Prostate gland (tissue), 2 donors: ENCODE results near the gene TMPRSS5. TPM values are rescaled to one million over a fixed set of nuclear protein-coding genes. Genes with fewer than 3 reads are reported as not detected.
A peak's percentile ranks its signal among the peaks of the same experiment; 100 is the strongest.

Experiments used
- DNase-seq: peaks from one replicate; pipeline ENCODE4 v3.0.0-alpha.2; 2019; ENCODE audit warnings: low spot score
- H3K27ac ChIP-seq, 2 donors: fragments of 200-600 bp; sonication (generic); 2 replicates each; pipeline ENCODE4 v1.5.1; 2017 to 2019
- H3K27me3 ChIP-seq: fragments of 200-600 bp; sonication (generic); replicated peaks from 2 replicates; pipeline ENCODE4 v1.5.1; 2019; ENCODE audit not compliant: insufficient read depth
- H3K36me3 ChIP-seq, 2 donors: fragments of 200-600 bp; sonication (generic); 1 replicate in 1 of 2; 2 replicates in 1 of 2; pipeline versions ENCODE4 v1.5.1 to v1.8.1; 2017 to 2019
- H3K4me1 ChIP-seq: fragments of 200-600 bp; sonication (generic); replicated peaks from 2 replicates; pipeline ENCODE4 v1.5.1; 2019
- H3K4me3 ChIP-seq, 2 donors: fragments of 200-600 bp; sonication (generic); 2 replicates each; pipeline ENCODE4 v1.5.1; 2017 to 2019
- H3K9me3 ChIP-seq: fragments of 200-600 bp; sonication (generic); 2 replicates; pipeline ENCODE4 v1.5.1; 2017
- POLR2A ChIP-seq: fragments of 450-650 bp; IDR thresholded peaks from one replicate; pipeline ENCODE4 v1.6.1; 2016; ENCODE audit warnings: antibody characterized with exemption, mild to moderate bottlenecking
- POLR2AphosphoS5 ChIP-seq: sonication (generic); formaldehyde crosslinking; IDR thresholded peaks from one replicate; pipeline ENCODE4 v1.6.1; 2017; ENCODE audit warnings: antibody characterized with exemption
- WGBS: methylation state at CpG from one replicate; pipeline ENCODE4 v1.1.5; 2018; 5-methylcytosine and 5-hydroxymethylcytosine counted together
- intact Hi-C: fragments of 100-400 bp; cut with DNase I; formaldehyde crosslinking; loops from one replicate; pipeline ENCODE4 v1.14.2; 2022
- total RNA-seq, 2 donors: library from RNA; depleted of rRNA; stranded (reverse); fragments of >200 nt; gene quantifications; one replicate each; pipeline ENCODE4 v1.1.0, GENCODE V29; 2016
- TF ChIP-seq, protein P1 (sequence below), 4 experiments: fragments of 200-600 bp in 2 of 4; fragments of 450-650 bp in 2 of 4; sonication (generic) in 2 of 4; IDR thresholded peaks; 1 replicate in 3 of 4; 2 replicates in 1 of 4; pipeline ENCODE4 v1.5.1; 2016 to 2019; ENCODE audit warnings: antibody characterized with exemption in 4 of 4, mild to moderate bottlenecking in 2 of 4, moderate library complexity in 2 of 4

TMPRSS5 gene
- total RNA-seq, 2 donors from 2014 or later = 1.5 to 2.1 TPM

- no peak overlapping the region for H3K27ac ChIP-seq
- H3K9me3 ChIP-seq = no peaks in the 10 kb centered on the region
- no peak for DNase-seq
- H3K4me3 ChIP-seq = no peak overlapping the region
- no peaks in the 10 kb centered on the region for H3K36me3 ChIP-seq
- intact Hi-C loops = no loop called here
- no peaks in the 10 kb centered on the region for H3K4me1 ChIP-seq
- no peaks in the 10 kb centered on the region for H3K27me3 ChIP-seq
- TF ChIP-seq, protein P1, sequence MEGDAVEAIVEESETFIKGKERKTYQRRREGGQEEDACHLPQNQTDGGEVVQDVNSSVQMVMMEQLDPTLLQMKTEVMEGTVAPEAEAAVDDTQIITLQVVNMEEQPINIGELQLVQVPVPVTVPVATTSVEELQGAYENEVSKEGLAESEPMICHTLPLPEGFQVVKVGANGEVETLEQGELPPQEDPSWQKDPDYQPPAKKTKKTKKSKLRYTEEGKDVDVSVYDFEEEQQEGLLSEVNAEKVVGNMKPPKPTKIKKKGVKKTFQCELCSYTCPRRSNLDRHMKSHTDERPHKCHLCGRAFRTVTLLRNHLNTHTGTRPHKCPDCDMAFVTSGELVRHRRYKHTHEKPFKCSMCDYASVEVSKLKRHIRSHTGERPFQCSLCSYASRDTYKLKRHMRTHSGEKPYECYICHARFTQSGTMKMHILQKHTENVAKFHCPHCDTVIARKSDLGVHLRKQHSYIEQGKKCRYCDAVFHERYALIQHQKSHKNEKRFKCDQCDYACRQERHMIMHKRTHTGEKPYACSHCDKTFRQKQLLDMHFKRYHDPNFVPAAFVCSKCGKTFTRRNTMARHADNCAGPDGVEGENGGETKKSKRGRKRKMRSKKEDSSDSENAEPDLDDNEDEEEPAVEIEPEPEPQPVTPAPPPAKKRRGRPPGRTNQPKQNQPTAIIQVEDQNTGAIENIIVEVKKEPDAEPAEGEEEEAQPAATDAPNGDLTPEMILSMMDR (IDR thresholded peaks at IDR 0.05) = no peak
Measured at GRCh38 chr11:113670149-113670830, 35.8 kb downstream of the TMPRSS5 start.

GRCh38 chr11:113668255-113668654 is 37.9 kb downstream of the TMPRSS5 start:
- Histone ChIP-seq H3K4me1 (no peaks in the 10 kb centered on the region), H3K27me3 (no peaks in the 10 kb centered on the region), H3K27ac (no peak overlapping the region), H3K36me3 (no peaks in the 10 kb centered on the region), H3K9me3 (no peaks in the 10 kb centered on the region), H3K4me3 (no peak overlapping the region)
- TF ChIP-seq POLR2AphosphoS5 (no peak), POLR2A (no peak)
- no peak for DNase-seq
- intact Hi-C loops = no loop called here

GRCh38 chr11:113667801-113668200 is 38.3 kb downstream of the TMPRSS5 start:
- DNase-seq = no peak
- WGBS = 93% methylated on average over 1 of the region's 1 CpG
- no peaks in the 10 kb centered on the region for H3K4me1 ChIP-seq

GRCh38 chr11:113666584-113666983 is 39.5 kb downstream of the TMPRSS5 start:
- no peaks in the 10 kb centered on the region for H3K9me3 ChIP-seq
- no peak overlapping the region for H3K4me3 ChIP-seq
- no peaks in the 10 kb centered on the region for H3K27me3 ChIP-seq
- intact Hi-C loops = no loop called here
- H3K4me1 ChIP-seq = no peaks in the 10 kb centered on the region
- WGBS = 98% methylated on average over 2 of the region's 2 CpGs
- H3K27ac ChIP-seq = no peak overlapping the region
- DNase-seq = no peak
- TF ChIP-seq POLR2A = no peak
- H3K36me3 ChIP-seq = no peaks in the 10 kb centered on the region

More at GRCh38 chr11:113667801-113668200, 38.3 kb downstream of the TMPRSS5 start:
- intact Hi-C loops = no loop called here
- Histone ChIP-seq H3K4me3 (no peak overlapping the region), H3K9me3 (no peaks in the 10 kb centered on the region), H3K36me3 (no peaks in the 10 kb centered on the region), H3K27ac (no peak overlapping the region), H3K27me3 (no peaks in the 10 kb centered on the region)
- TF ChIP-seq POLR2AphosphoS5 (no peak), POLR2A (no peak)
- TF ChIP-seq, protein P1 (IDR thresholded peaks at IDR 0.05) = no peak

DNA sequence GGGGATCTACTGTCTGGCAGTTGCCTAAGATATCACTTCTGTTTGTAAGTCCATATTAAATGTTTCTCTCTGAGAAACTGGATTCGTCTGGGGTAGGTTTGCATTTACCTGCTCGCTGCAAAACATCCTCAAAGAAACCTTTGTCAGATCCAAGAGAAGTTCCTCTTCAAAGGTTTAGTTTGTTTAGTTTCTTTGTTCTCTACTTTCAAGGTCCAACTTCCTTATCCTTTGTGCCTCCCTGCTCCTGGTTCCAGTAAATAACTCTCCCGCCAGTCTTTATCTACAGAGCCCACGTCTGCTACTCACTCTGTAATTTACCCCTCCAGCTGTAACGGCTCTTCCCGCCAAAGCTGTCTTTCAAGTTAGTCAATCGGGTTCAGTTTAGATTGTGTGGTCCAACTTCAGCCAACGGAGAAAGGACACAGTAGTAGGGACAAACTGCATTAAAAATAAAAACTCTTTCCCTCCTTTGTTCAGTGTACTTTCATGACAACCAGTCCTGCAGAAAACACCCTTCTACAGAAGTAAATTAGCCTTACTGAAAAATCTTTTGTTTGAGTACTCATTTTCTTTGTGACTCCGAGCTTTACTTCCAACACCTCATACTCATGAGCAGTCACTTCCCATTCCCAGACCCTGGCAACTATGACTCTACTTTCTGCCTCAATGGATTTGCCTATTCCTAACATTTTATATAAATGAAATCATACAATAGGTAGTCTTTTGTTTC is 41.0 kb downstream of the TMPRSS5 start:
- Histone ChIP-seq H3K27me3 (no peaks in the 10 kb centered on the region), H3K4me3 (no peak overlapping the region), H3K9me3 (no peaks in the 10 kb centered on the region), H3K36me3 (no peaks in the 10 kb centered on the region), H3K27ac (peak overlapping the region in 1 of 2 donors; percentile 20), H3K4me1 (no peaks in the 10 kb centered on the region)
- DNase-seq = peak; percentile 42
- intact Hi-C loops = no loop called here
- 10% methylated on average over 9 of the region's 9 CpGs for WGBS
- TF ChIP-seq POLR2AphosphoS5 (peak; percentile 53), POLR2A (no peak)

- Histone ChIP-seq H3K9me3 (no peaks in the 10 kb centered on the region), H3K27me3 (no peaks in the 10 kb centered on the region), H3K4me3 (no peak overlapping the region), H3K36me3 (no peaks in the 10 kb centered on the region), H3K27ac (peak overlapping the region in 1 of 2 donors; percentile 20), H3K4me1 (no peaks in the 10 kb centered on the region)
- DNase-seq = no peak
- 18% methylated on average over 11 of the region's 11 CpGs for WGBS
- intact Hi-C loops = no loop called here
- peak; percentile 45 for TF ChIP-seq POLR2AphosphoS5
- no peak for TF ChIP-seq POLR2A
Measured at GRCh38 chr11:113664069-113664980, 41.8 kb downstream of the TMPRSS5 start.
